22Rv1 (cell line): ENCODE measurements around the gene GON4L.

ENCODE experiments used
- CTCF ChIP-seq: fragments of 450-650 bp; IDR thresholded peaks from 2 replicates; pipeline ENCODE4 v1.5.1; 2017; ENCODE audit warnings: mild to moderate bottlenecking
- ZFX ChIP-seq: fragments of 450-650 bp; IDR thresholded peaks from 2 replicates; pipeline ENCODE4 v1.6.1; 2017; ENCODE audit warnings: antibody characterized with exemption, borderline replicate concordance

DNA sequence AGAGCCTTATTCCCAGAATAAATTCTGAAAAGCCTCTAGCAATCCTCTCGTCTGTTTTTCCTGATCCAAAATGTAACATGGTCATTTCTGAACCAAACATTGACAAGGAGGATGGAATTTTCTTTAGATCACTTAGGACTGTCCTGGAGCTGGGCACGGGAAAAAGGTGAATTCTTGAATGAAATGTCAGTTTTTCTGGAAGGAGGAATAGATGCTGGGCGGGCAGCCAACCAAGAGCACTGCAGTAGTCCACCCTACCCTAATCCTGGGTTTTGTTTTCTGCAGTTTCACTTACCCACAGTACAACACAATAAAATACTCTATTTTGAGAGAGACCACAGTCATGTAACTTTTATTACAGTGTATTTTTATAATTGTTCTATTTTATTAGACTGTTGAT, 33.2 kb upstream of the GON4L start:
- TF ChIP-seq CTCF: no peak
- no peak for TF ChIP-seq ZFX
